Measurements from ENCODE around the gene PDGFA.
"Not testable (repeated sequence)": the region's sequence is repeated elsewhere in the genome, so short reads cannot be mapped to it uniquely, and the experiment has no call there.

PDGFA gene

DNA sequence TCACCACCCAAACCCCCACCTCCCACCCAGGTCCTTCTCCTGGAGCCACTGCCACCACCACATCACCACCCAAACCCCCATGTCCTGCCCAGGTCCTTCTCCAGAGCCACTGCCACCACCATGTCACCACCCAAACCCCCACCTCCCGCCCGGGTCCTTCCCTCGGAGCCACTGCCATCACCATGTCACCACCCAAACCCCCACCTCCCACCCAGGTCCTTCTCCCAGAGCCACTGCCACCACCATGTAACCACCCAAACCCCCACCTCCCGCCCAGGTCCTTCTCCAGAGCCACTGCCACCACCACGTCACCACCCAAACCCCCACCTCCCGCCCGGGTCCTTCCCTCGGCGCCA is 31.9 kb upstream of the PDGFA start:
- DNase-seq = not testable (repeated sequence)

DNA sequence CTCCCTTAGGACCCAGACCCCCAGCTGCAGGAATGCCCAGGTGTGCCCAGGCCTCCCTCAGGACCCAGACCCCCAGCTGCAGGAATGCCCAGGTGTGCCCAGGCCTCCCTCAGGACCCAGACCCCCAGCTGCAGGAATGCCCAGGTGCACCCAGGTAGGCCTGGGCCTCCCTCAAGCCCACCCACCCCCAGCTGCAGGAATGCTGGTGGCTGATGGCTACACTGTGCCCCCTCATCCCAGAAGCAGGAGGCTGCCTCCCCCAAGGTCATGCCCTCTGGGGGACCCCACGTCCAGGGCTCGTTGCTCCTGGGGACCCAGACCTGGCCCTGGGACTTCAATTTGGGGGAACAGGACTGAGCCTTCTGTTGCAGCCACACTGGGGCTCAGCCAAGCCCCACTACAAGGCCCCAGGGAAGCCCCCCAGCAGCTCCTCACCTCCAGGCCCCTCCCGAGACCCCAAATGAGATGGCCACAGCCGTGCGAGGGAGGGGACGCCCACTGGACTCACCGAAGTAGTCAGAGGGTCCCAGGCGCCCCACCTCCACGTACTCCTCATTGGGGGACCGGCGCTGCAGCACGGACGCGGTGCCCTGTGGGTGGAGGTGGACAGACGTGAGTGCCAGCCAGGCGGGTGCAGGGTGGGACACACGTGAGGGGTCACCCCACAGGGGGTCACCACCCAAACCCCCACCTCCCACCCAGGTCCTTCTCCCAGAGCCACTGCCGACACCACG is 31.4 kb upstream of the PDGFA start:
- no peak for DNase-seq

DNA sequence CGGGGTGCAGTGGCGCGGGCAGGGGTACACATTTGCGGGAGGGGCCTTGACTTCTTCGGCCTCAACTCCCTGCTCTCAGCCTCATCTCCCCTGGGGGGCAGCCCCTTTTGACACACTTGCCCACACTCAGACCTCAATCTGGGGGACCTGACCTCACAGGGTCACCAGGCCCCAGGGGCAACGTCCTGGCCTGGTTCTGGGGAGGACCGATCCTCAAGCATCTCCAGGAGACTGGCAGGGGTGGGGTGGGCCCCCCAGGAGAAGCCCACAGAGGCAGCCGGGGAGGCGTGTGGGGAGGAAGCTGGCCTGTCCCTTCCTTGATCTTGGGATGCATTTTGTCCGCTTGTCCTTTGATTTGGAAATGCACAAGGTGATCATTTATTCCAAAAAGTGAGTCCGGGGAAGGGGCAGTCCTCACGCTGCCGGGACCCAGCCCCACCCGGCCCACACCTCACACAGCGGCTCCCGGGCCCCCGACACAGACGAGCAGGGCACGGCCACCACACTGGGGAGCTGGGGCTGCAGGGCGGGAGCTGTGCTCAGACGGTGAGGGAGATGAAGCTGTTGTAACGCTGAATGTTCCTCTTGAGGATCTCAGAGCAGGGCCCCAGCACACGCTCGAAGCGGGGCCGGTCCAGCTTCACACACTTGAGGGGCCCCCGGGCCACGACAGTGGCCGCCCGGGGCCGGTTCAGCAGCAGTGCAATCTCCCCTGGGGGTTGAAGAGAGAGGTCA is 30.4 kb upstream of the PDGFA start:
- DNase-seq = no peak

DNA sequence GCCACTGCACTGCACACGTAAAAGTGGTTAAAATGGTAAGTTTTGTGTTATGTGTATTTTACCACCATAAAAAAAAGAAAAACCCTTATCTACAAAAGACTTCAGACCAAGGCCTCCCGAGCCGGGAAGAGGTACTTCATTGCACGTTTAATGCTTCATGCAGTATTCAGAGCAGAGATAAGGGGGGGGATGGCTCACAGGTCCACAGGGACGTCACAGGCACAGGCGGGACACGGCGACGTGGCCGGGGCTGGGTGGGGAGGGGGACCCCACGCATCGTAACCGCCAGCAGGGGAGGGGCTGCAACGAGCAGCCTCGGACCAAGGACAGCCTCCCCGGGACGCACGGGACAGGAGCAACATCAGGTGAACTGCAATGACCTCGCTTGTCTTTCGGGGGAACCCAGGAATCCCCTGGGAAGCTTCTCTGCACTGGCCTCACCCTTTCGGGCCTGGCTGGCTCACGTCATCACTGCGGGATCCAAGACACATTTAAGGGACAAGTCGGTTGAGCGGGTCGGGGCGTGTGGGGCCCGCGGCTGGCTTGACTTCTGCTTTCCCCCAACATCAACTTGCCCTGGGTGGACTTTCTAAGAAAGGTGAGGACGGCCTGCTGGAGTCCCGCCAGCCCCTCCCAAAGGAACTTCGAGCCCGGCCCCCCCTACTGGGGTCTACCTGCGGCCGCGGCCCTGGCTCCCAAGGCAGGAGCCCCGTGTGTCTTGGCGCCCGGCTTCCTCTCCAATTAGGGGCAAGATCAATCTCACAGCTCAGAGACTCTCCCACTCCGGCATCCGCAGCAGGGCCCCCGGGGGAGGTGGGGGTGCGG is 29.6 kb upstream of the PDGFA start:
- DNase-seq = no peak

DNA sequence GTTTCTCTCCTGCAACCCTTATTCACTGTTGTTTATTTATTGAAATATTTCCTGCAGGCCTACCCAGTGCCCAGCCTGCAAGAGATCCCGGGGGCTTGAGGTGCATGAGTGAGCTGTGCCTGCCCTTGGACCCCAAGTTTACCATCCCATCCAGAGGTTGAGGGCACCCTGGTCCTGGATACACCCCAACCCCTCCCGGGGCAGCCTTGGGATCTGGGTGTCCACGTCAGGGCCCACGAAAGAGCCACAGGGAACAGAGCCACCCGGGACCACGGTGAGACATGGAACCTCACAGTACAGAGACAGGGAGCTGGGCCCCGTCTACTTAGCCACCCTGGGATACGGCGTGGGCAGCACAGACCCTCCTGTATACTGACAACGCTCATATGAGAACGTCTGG is 28.8 kb upstream of the PDGFA start:
- no peak for DNase-seq

DNA sequence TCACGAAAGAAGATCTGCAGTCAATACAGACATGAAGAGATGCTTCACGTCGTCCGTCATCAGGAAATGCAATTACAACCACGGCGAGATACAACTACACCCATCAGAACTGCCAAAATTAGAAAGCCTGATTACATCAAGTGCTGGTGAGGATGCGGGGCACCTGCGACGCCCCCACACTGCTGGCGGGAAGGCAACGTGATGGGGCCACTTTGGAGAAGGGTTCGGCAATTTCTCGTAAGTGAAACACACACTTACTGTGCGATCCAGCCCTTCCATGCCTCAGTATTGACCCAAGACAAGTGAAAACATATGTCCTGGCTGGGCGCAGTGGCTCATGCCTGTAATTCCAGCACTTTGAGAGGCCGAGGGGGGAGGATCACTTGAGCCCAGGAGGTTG is 25.8 kb upstream of the PDGFA start:
- DNase-seq = no peak

DNA sequence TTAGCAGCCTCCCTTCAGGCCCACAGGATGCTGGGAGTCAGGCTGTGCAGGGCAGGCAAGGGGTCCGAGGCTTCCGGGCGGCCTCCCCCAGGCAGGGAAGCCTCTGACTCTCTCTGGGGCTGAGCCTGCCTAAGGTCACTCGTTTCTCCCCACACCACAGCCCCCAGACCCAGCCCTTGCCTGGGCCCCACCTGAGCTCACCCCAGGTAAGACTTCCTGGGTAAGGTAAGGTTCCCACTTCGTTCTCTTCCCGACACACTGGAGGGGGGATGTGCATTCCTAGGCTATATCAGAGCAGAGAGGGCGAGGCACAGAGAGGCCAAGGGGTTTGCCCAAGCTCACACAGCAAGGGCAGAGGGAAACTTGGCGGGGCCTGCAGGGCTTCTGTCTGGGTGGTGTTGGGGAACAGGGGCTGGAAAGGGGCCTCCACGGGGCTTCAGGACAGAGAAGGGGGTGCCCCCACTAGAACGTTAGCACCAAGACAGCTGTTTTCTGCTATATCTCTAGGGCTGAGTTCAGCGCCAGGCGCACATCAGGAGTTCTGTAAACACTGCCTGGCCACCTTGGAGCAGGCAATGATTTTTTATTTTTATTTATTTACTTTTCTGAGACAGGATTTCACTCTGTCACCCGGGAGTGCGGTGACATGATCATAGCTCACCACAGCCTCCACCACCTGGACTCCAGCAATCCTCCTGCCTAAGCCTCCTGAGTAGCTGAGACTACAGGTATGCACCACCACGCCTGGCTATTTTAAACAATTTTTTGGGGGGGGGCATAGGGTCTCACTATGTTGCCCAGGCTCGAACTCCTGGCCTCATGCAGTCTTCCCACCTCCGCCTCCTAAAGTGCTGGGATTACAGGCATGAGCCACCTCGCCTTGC is 24.9 kb upstream of the PDGFA start:
- no peak for DNase-seq

DNA sequence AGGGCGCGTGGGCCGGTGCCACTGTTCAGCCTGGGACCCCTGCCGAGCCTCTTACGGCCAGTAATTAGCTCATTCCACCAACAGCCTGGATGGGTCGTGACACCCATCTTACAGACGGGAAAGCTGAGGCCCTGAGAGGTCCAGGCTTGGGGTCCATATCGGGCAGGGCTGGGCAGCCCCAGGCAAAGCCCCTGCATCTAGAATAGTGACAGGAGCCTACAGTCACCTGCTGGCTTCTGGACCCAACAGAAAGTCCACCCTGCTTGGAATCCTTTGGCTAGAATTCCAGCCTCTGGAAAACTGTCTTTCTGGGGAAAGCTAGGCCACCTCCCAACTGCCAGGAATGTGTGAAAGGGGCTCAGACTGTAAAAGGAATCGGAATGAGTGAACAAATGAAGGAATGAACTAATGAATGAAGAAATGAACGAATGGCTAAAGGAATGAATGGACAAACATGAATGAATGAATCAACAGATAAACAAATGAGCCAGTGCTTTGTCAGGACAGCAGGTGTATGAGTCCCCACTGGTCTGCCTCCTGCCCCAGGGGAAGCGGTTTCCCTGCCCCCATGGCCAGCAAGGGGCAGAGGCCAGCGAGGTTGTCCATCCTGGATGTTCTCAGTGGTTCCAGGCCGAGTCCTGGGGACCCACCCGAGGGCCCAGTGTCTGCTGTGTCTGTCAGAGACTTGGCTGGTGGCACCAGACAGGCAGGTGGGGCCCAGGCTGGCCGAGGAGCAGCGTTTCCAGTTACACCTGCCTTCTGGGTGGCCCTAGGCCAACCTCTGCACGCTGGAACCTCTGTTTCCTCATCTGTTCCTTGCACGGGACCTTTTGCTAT is 24.1 kb upstream of the PDGFA start:
- no peak for DNase-seq

DNA sequence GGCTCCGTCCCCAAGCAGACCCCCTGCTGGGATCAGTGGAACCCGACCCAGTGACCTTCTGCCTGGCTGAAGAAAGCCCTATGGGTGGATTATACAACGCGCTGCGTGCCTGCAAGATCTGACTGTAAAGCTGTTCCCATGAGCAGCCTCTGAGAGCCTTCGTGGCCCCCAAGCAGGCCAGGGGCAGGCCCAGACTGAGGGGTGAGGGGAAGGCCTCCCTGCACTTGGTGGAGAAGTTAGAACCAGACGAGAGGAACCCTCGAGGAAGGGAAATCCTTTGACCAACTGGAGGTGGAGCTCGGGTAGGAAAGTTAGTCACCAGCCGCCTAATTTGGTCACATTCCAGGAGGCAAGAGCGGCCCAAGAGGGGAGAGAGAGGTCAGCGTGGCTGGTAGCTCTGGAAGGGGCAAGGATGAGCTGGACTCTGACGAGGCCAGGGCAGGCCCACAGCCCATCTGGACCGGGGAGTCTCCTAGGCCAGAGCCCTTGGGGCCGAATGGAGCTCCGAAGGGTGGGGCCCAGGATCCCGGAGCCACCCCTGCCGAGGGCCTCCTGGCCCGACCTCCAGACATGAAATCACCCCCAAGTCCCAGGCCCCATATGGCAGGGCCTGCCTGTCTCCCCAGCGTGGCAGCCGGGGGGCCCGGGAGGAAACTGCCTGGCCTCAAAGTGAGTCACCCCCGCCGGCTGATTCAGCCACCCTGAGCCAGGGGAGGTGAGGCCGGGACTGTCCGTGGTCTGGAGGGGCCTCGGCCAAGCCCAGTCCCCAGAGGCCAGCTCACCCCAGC is 23.3 kb upstream of the PDGFA start:
- no peak for DNase-seq

DNA sequence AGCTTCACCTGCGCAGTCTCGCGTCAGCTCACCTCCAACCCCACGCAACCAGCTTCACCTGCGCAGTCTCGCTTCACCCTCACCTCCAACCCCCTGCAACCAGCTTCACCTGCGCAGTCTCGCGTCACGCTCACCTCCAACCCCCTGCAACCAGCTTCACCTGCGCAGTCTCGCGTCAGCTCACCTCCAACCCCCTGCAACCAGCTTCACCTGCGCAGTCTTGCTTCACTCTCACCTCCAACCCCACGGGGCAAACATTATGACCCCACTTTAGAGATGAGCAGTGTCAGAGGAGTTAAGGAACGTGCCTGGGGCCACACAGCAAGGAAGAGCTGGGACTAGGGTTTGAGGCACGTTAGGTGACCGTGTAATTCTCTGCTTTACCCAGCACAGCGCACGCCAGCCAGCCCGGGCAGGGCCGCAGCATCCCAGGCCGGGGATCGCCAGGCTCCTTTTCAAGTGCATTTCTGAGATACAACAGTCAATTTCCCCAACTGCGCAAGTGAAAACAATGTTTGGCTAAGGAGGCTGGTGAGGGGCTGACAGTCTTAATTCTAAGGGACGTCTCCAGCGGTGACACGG is 22.6 kb upstream of the PDGFA start:
- DNase-seq = no peak

DNA sequence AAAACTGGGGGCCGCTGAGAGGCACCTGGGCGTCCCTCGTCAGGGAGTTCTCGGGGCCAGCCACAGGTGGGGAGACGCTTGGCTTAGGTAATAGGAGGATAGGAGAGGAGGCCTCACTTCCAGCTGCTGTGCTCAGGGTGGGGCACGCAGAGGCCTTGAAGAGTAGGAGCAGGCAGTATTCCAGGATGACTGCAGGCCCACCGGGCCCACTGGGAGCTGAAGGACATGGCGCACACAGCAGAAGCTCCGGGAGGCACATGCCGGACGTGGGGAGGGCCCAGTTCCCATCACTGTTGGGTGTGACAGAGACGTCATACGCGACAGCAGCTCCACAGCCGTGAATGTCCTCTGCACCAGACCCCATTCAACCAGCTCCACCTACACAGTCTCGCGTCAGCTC is 22.0 kb upstream of the PDGFA start:
- no peak for DNase-seq

DNA sequence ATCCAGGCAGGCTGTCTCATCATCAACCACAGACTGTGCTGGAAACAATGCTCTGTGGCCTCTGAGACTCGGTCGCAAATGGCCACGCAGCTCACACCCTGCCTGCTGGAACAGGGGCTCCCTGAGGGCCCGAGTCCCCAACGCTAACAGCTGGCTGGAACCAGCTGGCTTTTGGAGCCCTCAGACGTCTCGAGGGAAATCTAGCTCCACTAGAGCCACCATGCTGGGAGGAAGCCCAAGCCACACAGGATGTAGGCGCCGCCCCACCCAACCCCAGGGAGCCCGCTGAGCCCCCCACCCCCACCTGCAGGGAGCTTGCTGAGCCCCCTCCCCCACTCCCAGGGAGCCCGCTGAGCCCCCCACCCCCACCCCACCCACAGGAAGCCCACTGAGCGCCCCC is 21.4 kb upstream of the PDGFA start:
- DNase-seq = no peak

DNA sequence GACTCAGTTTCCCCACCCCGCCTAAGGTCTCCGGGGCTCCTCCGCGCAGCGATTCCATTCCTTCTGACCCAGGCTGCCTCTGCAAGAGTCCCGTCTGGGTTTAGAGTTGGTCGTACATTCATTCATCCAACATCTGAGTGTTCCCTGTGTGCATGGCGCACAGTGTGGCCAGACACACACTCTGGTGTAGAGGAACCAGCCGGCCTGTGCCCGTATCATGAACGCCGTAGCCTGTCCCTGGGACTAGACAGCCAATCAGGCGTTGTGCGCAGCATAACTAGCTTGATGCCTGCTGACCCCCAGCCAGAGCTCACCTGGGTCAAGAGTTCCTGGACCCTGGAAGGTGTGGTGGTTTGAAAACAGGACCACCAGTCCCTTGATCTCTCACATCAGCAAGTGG is 20.9 kb upstream of the PDGFA start:
- no peak for DNase-seq

DNA sequence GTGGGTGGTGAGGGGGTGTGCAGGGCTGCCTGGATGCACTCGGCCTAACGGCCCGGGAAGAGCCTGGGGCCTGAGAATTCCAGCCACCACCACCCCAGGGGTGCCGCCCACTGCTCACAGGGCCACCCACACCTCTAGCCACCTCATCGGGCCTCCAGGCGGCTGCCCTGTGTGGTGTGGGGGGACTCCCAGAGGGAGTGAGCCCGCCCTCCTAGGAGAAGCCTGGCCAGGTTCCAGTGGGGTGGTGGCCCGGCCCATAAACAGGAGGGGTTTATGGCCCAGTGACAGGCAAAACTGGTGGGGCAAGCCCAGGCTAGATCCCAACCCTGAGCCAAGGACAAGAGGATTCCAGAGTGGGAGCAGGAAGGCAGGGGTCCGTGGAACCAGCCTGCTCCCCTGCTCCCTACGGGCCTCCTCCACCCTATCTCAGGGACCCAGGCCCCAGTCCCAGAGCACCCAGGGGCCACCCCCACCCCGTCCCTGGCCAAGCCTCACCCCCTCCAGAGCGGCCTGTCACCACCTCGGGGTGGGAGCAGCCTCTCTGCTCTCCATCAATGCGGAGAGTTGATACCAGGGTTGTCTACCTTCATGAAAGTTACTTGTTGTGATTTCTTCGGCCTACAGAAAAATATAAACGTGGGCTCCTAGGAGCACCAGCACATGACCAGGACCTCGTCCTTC is 20.2 kb upstream of the PDGFA start:
- no peak for DNase-seq

DNA sequence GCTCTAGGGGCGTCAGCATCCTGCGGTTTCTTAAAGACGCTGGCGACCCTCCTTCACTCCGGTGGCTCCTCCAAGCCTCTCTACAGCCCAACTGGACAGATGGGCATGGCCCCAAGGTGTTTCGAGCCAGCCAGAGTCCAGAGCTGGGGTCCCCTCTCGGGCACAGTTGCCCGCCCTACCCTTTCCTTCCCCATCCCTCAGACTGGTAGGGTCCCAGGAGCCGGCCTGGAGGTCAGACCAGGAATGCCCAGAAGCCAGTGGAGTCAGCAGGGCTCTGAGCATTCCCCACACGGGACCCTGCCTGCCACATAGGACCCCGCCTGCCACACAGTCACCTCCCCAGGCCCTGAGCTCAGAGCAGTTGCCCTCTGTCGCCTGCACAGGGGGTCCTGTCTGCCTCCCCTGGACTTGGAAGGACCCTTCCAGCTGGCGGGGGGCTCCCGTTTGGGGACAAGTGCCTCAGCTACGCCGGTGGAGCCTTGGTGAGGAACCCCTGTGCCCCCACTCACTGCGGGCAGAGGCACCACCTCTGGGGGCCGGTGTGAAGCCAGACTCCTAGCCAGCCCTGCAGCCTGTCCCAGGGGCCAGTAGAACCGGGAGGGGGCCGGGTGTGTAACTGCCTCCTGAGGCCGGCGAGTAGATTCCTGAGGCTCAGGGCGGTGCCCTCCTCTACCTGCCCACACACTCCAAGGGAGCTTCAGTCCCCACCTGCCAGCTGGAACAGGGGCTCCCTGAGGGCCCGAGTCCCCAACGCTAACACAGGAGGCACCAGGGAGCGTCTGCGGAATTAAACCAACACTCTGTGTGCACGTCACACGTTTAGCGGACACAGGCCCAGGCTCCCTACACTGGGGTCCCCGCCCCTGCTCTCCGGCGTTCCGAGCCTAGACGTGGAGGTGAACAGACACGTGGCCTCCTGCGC is 19.4 kb upstream of the PDGFA start:
- no peak for DNase-seq

DNA sequence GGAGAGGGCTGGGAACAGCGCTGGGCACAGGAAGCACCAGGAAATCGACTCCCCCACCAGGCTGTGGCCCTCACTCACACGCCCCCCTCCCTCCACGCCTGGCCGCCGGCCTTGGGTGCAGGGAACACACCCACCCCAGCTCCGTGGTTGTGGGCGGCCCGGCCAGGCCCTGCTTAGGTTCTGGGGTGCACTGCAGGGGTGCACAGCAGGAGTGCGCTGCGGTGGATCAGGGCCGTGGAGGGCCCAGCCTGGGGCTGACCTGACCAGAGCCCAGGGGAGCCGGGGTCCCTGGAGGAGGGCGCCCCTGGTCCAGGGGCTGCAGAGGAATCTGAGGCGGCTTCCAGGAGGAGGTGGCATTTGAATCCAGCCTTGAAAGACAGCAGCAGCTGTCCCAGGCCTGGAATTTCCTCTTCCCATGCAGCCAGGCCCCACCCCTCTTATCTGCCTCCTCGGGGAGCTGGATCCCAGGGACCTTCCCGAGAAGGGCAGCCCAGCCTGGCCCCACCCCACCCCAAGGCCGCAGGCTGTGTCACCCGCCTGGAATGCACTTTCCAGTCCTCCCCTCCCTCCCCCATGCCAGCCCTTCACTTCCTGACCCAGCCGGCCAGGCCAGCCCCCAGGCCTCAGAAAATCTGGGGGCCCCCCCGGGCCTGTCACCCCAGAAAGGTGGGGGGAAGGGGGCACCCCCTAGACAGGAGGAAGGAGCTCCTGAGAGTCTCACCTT is 18.4 kb upstream of the PDGFA start:
- DNase-seq = no peak

DNA sequence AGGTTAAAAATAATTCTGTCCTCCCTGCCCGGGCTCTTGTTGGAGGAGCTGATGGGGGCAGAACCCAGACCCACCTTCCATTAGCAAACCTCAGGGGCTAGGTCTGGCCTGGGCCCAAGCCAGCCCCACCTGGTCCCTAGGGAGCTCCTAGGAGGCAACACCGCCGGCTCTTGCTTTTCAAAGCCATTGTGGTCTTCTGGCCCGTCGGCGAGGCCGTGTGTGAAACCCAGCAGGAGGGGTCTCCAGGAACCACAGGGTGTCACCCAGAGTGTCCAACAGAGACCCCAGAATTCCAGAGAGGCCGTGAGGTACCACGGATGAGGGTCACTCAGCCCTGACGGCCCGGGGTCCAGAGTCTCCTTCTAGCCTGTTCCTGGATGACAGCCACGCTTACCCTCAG is 16.6 kb upstream of the PDGFA start:
- DNase-seq = no peak

DNA sequence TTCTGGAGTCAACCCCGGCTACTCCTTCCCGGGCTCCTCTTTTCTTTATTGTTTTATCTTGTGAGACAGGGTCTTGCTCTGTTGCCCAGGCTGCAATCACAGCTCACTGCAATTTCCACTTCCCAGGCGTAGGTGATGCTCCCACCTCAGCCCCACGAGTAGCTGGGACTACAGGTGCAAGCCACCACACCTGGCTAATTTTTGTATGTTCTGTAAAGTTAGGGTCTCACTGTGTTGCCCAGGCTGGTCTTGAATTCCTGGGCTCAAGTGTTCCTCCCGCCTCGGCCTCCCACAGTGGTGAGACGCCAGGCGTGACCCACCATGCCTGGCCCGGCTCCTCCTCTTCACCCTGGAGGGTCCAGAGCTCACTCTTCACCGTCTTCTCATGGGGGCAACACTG is 15.3 kb upstream of the PDGFA start:
- no peak for DNase-seq
